UCSD-AML1 (cell line): ENCODE data around the gene C6orf15.

Source experiments
- DNase-seq: peaks from one replicate; lab custom pipeline; 2025; ENCODE audit not compliant: unreplicated experiment; lab: John Stamatoyannopoulos, UW

The C6orf15 gene

GRCh38 chr6:31112478-31112877 is at the start of gene C6orf15:
TSS of gene C6orf15 (minus strand) at chr6:31112575. CDS start at chr6:31112555, 20 bp downstream.
- DNase-seq: no peak

DNA sequence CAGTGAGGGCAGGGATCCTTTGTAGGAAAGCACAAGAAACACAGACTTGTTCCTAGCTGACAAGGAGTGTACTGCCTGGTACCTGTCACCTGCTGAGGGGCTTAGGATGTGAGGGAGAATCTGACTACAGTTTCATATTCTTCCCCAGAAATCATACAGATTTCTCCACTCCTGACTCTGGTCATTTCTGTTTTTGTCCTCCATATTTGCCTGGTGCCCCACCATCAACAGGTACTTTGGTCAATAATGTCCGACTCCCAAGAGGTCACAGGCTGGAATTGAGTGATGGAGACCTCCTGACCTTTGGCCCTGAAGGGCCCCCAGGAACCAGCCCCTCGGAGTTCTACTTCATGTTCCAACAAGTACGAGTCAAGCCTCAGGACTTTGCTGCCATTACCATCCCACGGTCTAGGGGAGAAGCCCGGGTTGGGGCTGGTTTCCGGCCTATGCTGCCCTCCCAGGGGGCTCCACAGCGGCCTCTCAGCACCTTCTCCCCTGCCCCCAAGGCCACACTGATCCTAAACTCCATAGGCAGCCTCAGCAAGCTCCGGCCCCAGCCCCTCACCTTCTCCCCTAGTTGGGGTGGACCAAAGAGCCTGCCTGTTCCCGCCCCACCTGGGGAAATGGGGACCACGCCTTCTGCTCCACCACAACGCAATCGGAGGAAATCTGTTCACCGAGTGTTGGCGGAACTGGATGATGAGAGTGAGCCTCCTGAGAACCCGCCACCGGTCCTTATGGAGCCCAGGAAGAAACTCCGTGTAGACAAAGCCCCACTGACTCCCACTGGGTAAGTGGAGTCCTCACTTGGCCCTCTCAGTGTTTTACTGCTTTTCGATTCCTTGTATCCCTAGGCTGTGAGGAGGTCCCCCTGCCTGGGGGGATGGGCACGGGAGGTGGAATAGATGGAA is 49.1 kb upstream of the C6orf15 start:
- DNase-seq: no peak

DNA sequence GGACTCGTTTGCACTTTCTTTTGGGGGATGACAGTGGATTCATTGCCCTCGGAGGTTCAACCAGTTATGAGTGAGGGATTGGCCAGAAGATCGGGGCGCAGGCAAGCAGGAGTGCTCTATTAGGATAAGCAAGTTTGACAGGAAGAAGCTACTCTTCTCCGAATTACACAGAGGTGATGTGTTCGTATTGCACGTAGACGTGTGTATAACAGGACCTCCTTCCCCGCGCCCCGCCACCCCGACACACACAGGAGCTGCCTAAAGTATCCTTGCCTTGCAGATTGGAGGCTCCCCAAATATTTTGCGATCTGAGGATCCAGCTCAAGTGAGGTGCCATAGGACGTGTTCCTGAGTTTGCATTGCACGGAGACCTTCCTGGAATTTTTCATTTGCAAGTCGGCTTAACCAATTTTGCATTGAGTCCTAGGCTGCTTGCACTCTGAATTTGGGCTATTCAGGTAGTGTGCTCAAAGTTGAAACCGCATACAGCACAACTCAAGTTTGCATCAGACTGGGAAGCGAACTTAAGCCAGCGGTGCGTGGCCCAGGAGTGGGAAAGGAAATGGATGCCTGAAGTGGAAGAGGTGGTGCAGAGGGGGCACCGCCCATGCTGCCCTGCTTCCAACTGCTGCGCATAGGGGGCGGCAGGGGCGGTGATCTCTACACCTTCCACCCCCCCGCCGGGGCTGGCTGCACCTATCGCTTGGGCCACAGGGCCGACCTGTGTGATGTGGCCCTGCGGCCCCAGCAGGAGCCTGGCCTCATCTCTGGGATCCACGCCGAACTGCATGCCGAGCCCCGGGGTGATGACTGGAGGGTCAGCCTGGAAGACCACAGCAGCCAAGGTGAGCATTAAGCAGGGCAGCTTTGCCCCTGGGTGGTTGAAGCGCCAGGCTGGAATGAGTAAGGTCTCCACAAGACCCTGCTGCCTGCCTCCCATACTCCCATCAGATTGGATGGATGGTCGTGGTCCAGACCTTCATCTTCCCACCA is 46.8 kb upstream of the C6orf15 start:
- DNase-seq: no peak

DNA sequence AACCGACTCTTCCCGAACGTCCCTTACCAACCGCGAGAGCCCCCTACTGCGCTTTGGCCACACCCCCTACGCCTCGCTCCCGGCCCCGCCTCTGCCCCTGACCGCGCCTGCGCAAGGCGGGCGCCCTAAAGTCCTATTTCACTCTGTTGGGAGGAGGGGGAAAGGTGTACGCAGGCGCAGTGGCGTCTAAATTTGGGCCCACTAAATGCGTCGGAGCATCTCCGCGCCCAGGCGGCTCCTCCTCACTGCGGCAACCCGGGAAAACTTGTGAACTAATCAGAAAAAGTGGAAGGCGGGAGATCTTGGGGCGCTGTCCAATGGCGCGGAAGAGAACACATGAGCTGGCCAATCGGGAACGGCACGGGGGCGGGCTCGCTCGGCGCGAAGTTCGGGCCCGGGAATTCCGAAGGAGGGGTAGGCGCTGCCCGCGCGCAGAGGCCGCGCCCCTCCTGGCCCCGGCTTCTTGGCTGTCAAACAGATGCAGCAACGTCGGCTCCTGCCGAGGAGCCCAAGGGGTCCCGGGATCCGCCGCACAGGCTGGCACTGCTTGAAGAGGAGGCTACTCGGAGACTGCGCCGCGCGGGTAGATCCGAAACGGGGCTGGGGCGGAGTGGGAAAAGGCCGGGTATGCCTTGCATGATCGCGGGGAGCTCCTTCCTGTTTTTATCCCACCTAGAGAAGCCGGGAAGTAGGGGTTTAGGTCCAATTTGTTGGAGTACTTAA is 45.9 kb upstream of the C6orf15 start, which contains the start of gene TCF19:
Gene TCF19, plus strand, starts transcription at position 450 of the 723 bp plus-strand sequence. CDS start 881 bp downstream, outside the sequence.
- peak; percentile 99 for DNase-seq

DNA sequence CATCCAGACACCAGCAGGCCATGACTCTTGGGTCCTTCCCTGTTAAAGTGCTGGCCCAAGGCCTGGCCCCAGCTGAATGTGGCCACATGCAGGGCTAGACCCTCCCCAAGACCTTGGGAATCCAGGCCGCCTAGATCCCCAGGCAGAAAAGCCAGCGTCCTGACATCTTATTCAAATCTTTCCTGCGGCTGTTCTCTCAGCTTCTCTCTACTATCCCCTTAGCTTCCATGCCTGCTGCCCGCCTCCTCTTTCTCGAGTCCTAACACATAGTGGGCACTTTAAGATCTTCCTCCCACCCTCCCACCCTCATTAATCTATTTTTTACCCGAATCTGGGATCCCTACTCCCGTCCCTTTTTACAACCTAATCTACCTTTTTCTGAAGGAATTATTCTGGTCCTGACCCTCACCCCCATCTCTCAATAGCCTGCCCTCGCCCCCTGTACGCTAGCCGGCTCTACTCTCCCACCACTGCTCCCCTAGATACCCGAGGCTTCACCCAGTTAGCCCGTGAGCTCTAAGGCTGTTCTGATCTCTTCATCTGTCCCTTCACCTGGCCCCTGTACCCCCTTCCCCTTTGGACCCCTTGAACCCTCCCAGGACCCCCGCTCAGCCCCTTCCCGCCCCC is 45.3 kb upstream of the C6orf15 start, which contains the start of gene CCHCR1:
Gene CCHCR1, minus strand, starts transcription at position 290 of the 627 bp plus-strand sequence. Its CDS starts 202 bp downstream, at position 88.
- no peak for DNase-seq

- no peak for DNase-seq
These were observed 44.3 kb upstream of the C6orf15 start for GRCh38 chr6:31156641-31157040.

GRCh38 chr6:31154436-31154835 is 42.1 kb upstream of the C6orf15 start:
- no peak for DNase-seq

DNA sequence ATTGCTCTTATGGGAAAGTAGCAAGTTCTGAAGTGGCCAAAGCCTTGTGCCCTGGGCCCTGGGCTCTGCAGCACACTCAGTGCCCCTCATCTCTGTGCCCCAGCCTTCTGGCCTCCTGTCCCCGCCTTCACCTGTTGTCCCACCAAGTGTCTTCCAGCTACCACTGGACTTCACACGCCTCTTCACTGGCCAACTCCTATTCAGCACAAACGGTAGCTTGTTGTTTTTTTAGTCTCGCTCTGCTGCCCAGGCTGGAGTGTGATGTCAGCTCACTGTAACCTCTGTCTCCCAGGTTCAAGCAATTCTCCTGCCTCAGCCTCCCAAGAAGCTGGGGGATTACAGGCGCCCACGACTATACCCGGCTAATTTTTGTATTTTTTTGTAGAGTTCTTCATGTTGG is 40.4 kb upstream of the C6orf15 start:
- no peak for DNase-seq

DNA sequence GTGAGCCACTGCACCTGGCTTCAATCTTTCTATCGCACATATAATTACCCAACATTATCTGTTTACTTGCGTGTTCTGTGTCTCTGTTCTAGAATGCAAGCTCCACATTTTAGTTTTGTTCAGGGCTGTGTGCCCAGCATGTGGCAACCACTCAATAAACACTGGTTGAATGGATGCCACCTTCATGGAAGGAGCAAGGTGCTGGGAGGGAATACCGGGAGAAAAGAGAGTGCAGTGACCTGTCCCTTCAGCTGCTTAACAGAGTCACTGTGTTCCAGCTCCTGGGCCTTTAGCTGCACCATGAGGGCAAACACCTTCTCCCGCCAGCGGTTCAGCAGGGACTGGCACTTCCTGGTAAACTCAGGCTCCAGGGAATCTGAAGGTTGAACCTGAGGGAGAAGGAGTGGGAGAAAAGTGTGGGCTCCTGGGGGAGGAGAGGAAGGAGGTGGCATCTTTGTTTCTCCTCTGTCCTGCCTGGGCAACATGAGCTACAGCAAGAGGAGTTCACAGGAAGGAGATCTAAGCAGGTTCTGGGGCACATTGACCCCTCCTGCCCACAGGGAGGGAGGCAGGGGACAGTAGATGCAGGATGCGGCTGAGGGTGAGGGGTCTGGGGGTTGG is 37.6 kb upstream of the C6orf15 start:
- no peak for DNase-seq

GRCh38 chr6:31145386-31145785 is 33.0 kb upstream of the C6orf15 start:
- no peak for DNase-seq

GRCh38 chr6:31144970-31145340 is 32.6 kb upstream of the C6orf15 start:
- DNase-seq: no peak

DNA sequence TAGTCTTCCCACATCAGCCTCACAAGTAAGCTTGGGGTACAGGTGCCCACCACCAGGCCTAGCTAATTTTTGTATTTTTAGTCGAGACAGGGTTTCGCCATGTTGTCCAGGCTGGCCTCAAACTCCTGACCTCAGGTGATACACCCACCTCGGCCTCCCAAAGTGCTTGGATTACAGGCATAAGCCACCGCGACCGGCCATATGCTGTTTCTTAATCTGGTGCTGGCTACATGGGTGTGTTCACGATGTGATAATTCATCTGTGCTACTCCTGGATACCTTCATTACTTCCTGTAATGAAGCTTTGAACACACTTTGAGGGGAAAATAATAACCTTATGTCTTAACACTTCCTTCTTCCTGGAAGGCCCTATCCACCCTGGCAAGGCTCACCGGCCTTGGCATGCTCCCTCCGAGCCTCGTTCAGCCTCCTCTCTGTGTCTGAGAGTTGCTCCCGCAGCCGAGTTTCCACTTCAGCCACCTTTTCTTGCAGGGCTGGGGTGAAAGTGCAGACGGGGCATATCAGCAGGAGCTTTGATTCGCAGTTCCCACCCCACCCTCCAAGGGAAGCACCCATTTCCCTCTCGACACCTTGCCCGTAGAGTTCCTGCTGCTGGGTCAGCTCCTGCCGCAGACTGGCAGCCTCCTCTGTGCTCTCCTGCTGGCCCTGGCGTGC is 32.1 kb upstream of the C6orf15 start:
- no peak for DNase-seq

DNA sequence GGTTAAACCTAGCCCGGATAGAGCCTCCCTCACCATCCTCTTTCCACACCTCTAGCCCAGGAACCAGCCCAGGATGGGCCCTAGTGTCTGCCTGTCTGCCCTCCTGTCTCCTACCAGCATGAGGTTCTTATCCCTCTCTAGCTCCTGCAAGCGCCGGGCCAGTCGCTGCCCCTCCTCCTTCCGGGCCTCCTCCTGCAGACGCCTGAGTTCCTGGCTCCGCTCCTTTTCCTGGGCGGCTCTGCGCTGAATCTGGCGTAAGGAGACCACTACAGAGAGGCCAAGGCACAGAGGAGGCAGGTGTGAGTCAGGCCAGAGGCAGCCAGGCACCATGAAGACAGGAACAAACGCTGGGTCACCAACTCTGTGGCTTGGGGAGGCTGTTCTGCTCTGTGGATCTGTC is 30.8 kb upstream of the C6orf15 start:
- DNase-seq: no peak

DNA sequence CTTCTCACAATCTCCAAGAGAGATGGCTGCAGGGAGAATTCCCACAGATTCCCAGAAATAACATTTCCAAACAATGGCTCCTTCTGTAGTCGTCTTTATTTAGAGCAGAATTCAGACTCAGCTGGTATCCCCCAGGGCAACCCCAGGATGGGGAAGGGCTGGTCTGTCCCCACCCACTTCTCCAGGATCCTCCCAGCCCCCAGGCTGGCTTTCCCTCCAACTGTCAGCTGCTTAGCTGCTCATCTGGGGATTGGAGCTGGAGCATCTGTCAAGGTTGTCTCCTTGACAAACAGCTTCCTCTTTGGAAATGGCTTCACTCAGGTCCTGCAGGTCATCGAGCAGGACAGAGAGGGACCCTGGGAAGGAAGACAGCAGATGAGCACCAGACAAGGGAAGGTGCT is 30.0 kb upstream of the C6orf15 start:
- no peak for DNase-seq

DNA sequence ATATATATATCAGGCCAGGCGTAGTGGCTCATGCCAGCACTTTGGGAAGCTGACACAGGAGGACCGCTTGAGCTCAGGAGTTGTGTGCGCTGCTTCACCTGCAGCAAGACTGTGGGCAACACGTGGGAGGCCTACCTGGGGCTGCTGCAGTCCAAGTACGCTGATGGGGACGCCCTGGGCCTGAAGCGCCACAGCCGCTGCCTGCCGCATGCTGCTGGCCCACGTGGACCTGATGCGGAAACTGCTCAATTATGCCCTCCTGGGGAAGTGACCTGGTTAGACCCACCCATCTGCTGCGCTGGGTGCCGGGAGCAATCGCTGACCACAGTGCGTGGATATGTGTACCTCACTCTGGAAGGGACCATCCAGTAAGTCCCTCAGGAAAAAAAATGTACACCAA is 28.3 kb upstream of the C6orf15 start:
- no peak for DNase-seq

- no peak for DNase-seq
These were observed 27.2 kb upstream of the C6orf15 start for GRCh38 chr6:31139599-31139998.

- DNase-seq: no peak
These were observed 26.6 kb upstream of the C6orf15 start, which contains the start of gene PSORS1C2 for GRCh38 chr6:31138982-31139381. TSS of gene PSORS1C2 (minus strand) at chr6:31139066. CDS start at chr6:31139026, 40 bp downstream.

- no peak for DNase-seq
These were observed 23.3 kb upstream of the C6orf15 start for GRCh38 chr6:31135710-31136109.

DNA sequence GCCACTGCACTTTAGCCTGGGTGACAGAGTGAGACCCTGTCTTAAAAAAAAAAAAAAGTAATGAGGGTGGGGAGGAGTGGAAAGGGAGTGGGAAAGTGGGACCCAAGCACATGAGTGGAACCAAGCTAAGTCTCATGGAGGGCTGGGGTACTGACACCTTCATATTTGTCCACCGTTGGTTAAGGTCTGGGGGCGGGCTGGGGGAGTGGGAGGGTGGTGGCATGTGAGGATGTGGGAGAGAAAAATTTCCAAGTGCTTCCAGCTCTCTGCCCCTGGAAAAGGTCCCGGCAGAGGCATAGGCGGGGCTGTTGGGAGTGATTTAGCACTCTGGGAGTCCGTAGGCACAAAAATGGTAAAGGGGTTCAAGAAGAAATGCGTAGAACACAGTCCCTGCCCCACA is 20.4 kb upstream of the C6orf15 start:
- DNase-seq: no peak
